Stimulated activated CD4-positive, alpha-beta T cell treated with anti-CD3 and anti-CD28 coated beads, TNF-alpha, amount 100 ng/mL, for 24 hours (primary cell): ENCODE data around the gene CBFA2T3.

Source experiments
- DNase-seq, 3 experiments: peaks; one replicate each; pipeline ENCODE4 v3.0.0-alpha.2; 2020; ENCODE audit warnings: low read depth in 3 of 3

CBFA2T3 gene

GRCh38 chr16:88976366-88977017 lies 515 bp downstream of the CBFA2T3 start:
- DNase-seq: no peak

- no peak for DNase-seq
Measured at GRCh38 chr16:88975511-88976061, 1.4 kb downstream of the CBFA2T3 start.

GRCh38 chr16:88974916-88975215 lies 2.1 kb downstream of the CBFA2T3 start:
- no peak for DNase-seq

DNA sequence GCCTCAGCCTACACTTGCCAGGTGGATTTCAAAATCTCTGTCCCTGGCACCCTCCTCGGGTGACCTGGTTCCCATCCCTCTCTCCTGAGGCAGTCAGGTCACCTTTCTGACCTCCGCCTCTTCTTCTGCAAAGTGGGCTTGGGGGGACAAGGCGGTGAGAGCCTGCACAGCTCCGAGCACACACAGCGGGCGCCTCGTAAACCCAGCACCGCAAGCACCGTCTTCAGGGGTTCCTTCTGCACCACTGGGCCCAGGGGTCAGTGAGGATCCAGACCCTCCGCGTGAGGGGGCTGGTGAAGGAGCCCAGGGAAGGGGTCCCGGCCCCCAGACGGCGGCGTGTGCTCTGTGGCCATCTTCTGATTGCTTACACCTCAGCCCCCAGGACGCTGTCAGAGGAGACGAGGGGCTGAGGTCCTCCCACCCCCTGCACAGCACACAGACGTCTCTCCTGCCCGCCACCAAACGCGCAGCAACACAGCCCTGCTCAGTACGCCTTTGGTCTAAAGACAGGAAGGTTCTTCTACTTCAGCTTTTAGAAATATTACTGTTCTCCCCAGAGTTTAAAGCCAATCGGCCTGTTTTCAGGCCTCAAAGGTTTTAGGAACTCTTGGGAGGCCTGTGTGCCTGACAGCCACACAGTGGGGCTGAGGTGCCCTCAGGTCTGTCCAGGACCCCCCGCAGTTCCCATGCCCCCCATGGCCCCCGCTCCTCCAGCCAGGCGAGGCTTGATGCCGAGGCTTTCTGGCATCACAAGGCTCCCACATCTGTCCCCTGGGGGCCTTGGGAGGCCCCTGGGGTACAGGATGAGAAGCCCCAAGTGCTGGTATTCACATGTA lies 2.7 kb downstream of the CBFA2T3 start:
- no peak for DNase-seq

DNA sequence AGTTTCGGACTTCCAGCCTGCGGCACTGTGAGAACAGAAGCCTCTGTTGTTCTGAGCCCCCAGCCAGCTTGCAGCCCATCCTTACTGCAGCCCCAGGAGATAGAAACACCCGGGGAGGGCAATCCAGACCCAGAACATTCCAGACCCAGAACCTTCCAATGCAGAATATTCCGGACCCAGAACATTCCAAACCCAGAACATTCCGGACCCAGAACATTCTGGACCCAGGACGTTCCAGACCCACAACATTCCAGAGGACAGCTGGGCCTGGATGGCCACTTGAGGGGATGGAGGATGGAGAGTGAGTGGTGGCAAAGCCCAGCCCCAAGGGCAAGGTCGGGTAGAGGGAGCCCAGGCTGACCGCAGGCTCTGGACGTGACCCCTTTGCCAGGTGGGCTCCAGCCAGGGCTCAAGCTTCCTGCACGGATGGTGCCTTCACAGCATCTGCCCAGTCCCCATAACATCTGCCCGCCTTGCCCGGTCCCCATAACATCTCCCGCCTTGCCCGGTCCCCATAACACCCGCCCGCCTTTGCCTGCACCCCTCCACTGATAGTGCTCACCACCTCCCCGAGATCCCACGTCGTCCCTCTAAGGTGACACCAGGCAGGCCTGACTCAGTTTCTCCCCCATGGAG lies 3.5 kb downstream of the CBFA2T3 start:
- no peak for DNase-seq

GRCh38 chr16:88973007-88973410 lies 4.0 kb downstream of the CBFA2T3 start:
- no peak for DNase-seq

DNA sequence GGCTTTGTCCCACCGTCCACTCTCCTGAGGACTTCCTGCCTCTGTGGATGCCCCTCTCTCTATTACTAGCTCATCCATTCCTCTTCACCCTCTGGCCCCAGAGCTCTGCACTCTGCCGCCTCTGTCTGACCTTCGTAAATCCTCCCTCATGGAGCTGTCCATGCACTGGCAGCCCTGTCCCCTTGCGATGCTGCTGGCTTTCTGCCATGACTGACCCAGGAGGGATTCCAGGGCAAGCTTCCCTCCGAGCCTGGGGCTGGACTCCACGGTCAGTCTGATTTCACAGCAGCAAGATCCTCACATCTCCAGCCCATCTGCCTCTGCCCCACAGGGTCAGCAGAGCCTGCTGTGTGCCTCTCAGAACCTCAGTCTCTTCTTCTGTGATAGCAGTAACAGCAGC lies 4.7 kb downstream of the CBFA2T3 start:
- no peak for DNase-seq

- DNase-seq: no peak
Measured at GRCh38 chr16:88971371-88972097, 5.5 kb downstream of the CBFA2T3 start.

DNA sequence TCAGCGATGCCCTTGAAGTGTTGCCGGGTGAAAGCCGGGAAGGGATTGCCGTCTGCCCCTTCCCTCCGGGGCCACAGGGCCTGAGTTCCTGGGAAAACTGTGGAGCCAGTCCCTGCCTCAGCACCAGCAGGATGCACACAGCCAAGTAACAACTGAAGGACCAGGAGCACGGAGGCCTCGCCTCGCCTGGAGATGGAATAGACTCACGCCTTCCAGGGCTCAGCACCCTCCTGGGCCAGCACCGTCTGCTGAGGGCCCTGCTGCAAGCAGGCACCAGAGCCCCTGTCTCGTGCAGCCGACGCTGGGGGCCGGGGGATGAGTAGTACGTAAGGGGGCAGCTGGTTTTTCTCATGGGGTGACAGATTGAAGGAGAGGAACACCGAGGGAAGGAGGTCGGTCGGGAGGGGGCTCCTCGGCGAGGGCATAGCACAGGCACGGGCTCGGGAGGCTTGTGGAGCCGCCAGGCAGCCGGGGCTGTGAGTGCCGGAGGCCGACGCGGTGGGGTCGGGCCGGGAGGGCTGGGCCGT lies 6.4 kb downstream of the CBFA2T3 start:
- no peak for DNase-seq

- no peak for DNase-seq
Measured at GRCh38 chr16:88970050-88970449, 7.0 kb downstream of the CBFA2T3 start.

DNA sequence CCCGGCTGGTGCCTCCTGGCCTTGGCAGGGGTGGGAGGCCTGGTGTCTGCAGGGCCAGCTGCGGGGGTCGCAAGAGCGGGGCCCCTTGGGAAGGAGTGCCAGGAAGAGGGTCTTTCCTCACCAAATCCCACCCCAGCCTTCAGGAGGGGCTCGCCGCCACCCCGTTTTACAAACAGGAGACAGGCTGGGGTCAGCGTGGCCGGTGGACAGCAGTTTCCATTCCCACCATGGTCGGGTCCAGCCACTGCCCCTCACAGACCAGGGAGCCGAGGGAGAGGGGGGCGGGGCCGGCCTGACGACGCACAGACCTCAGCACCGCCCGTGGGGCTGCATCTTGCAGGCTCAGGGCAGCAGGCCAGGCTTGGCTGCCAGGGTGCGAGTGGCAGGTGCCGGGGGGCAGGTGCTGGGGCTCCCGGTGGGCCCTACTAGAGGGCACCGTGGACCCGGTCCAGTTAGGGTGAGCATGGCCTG lies 7.6 kb downstream of the CBFA2T3 start:
- no peak for DNase-seq

DNA sequence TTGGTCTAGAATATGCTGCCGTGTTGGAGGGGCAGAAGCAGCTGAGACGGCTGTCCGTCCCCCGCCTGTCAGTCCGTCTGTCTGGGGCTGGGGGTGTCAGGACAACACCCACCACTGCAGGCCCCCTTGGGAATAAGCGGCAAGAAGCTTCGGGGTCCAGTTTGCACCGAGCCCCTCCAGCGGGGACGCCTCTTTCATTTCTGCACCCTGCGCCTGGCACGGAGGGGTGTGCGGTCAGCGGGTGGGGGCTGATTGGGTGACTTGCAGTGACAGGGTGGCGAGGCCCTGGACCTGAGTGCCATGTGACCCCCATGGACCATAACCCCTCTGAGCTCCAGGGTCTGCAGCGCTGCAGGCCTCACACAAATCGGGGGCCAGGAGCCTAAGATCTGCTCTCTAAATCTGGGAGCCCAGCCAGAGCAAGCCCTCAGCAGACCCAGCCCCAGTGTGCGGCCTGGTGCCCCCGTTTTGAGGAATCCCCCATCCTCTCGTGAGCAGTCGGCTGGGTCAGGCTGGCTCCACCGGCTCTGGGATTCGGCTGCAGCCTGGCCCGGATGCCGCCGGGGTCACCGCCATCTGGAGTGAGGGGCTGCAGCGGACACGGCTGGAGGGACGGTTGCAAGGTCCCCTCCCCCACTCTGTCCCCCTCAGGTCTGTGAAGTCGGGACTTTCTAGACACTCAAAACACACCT lies 8.3 kb downstream of the CBFA2T3 start:
- DNase-seq: no peak

DNA sequence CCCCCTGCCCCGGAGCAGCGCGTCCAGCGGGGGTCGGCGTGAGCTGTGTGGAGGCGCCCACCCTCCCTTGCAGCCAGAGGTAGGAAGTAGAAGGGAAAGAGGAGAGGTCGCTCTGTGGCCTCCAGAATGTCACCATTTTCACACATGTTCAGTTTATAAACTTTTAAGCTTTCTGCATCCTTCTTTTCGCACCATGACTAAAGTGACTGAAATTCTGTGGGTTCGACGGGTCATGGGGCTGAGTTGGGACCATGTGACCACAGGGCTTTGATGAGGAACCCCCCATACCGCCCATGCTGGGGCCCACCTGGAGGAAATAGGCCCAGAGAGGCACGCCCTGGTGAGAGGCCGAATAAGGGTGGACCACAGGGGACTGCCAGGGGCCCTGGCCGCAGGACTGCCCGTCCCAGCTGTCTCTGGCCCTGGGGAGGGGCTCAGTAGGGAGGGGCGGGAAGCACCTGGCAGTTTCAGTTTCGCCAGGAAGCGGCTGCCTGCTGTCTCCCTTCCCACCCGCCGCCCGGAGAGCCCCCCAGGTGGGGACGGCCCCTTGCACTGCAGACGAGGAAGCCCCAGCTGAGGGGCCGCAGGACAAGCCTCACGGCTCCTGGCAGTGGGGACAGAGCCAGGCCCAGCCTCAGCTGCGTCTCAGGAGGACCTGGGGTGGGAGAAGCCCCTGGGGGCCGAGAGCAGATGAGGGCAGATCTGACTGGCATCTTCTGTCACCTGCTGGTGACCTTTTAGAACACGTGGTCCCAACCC lies 9.0 kb downstream of the CBFA2T3 start:
- DNase-seq: no peak

DNA sequence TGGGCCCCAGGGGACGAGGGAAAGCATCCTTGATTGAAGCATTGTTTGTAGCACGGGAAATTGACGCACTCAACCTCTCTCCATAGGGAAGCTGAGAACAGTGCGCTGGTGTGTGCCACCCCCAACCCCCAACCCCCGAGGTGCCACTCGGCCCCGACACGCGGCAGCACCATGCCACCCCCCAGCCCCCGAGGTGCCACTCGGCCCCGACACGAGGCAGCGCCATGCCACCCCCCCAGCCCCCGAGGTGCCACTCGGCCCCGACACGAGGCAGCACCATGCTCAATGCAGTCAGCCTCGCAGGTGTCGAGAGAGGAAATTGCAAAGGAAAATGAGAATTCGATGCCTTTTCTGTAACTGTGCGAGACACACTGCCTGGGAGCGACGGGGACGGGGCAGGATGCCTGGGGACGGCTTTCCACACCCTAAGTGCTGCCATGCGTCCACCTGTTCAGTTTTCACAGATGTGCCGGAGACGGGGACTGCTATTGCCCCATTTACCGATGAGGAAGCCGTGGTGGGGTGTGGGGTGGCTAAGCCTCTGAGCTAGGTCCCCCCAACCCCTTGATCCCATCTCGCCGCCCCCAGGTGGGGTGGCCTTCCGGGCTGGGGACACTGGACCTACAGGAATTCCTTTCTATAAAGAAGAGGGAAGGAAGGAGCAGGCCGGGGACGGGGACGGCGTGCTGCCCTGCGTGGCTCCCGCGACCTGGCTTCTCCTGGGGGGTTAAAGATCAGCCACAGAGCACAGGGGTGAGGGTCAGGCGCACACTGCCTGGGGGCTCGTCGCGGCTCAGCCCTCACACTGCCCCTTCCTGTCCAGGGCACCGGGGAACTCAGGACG lies 9.8 kb downstream of the CBFA2T3 start:
- DNase-seq: no peak

DNA sequence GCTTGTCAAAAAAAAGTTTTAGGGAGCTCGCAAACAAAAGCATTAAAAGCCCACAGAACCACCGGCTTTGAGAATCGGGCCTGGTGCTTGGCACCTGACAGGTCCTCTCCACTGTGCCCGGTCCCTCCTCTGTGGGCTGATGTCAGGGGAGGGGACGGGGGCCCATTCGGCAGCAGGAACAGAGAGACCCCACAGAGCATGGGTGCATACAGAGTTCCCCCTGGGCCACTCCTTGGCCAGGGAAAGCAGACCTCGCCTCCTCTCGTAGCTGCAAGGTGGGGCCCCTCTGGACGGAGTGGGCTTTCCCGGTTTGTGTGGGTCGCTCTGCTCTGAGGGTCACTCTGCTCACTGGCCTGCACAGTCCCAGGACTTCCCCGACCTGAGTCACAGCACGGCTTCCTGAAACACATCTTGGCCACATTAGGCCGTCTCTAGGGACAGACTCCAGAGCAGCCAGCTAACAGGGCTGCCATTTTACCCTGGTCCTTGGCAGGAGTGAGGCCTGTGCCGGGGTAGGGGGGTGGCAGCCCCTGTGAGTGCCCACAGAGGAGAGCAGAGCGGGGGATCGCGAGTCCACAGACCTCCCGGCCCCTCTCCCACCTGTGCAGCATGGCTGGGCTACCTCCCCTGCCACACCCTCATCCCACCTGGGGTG lies 11.1 kb downstream of the CBFA2T3 start:
- no peak for DNase-seq

DNA sequence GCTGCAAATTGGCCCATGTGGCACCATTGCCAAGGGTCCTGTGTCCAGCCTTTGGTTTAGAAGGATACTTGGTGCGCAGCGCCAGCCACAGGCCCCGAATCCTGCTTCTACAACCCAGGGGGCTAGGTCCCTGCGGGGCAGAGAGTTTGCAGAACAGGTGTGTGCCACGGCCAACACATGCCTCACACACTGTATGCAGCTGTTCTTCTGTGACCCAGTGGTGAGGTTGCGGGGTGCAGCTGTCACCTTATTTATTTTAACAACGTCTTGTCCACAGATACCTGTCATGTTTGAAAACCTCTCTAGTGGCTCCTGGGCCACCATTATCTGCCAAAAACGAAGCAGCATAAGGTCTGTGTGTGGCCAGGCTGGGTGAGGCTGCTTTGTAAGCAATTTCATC lies 11.6 kb downstream of the CBFA2T3 start:
- no peak for DNase-seq

DNA sequence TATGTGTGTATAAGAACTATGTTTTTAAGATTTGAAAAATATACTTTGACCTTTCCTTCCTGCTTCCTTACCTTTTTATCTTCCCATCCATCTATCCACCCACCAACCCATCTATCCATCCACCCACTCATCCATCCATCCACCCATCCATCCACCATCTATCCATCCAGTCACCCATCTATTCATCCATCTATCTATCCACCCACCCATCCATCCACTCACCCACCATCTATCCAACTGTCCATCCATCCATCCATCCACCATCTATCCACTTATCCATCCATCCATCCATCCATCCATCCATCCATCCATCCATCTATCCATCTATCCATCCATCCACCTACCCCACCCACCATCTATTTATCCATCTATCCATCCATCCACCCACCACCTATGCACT lies 12.4 kb downstream of the CBFA2T3 start:
- no peak for DNase-seq

- DNase-seq: no peak
Measured at GRCh38 chr16:88963583-88963982, 13.4 kb downstream of the CBFA2T3 start.
